Stimulated activated naive CD8-positive, alpha-beta T cell treated with anti-CD3 and anti-CD28 coated beads, Interleukin-15, amount 100 ng/mL, for 72 hours (primary cell): ENCODE results near the gene ATG14.
"Not testable (repeated sequence)": the region's sequence is repeated elsewhere in the genome, so short reads cannot be mapped to it uniquely, and the experiment has no call there.

ENCODE experiments used
- ATAC-seq: fragments of 150-1000 bp; cut with Tn5 transposase; 2 replicates; pipeline ENCODE4 v1.10.0; 2021; ENCODE audit warnings: mild to moderate bottlenecking, moderate library complexity
- DNase-seq, 2 donors: peaks; one replicate each; pipeline ENCODE4 v3.0.0; 2021 to 2022
- H3K27ac Mint-ChIP-seq, 2 donors: one replicate each; pipeline ENCODE4 v1.8.0; 2022; ENCODE audit warnings: mild to moderate bottlenecking in 2 of 2, mixed read lengths in 2 of 2, moderate library complexity in 2 of 2
- H3K27me3 Mint-ChIP-seq: one replicate; pipeline ENCODE4 v1.8.0; 2022; ENCODE audit warnings: mixed read lengths
- H3K4me1 Mint-ChIP-seq: one replicate; pipeline ENCODE4 v1.8.0; 2022; ENCODE audit warnings: mild to moderate bottlenecking, mixed read lengths
- H3K4me3 Mint-ChIP-seq, 2 donors: one replicate each; pipeline ENCODE4 v1.8.0; 2022; ENCODE audit warnings: mild to moderate bottlenecking in 2 of 2, mixed read lengths in 2 of 2, moderate library complexity in 1 of 2
- H3K9me3 Mint-ChIP-seq, 2 donors: one replicate each; pipeline ENCODE4 v1.8.0; 2022; ENCODE audit warnings: mixed read lengths in 2 of 2

Gene ATG14, protein sequence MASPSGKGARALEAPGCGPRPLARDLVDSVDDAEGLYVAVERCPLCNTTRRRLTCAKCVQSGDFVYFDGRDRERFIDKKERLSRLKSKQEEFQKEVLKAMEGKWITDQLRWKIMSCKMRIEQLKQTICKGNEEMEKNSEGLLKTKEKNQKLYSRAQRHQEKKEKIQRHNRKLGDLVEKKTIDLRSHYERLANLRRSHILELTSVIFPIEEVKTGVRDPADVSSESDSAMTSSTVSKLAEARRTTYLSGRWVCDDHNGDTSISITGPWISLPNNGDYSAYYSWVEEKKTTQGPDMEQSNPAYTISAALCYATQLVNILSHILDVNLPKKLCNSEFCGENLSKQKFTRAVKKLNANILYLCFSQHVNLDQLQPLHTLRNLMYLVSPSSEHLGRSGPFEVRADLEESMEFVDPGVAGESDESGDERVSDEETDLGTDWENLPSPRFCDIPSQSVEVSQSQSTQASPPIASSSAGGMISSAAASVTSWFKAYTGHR

DNA sequence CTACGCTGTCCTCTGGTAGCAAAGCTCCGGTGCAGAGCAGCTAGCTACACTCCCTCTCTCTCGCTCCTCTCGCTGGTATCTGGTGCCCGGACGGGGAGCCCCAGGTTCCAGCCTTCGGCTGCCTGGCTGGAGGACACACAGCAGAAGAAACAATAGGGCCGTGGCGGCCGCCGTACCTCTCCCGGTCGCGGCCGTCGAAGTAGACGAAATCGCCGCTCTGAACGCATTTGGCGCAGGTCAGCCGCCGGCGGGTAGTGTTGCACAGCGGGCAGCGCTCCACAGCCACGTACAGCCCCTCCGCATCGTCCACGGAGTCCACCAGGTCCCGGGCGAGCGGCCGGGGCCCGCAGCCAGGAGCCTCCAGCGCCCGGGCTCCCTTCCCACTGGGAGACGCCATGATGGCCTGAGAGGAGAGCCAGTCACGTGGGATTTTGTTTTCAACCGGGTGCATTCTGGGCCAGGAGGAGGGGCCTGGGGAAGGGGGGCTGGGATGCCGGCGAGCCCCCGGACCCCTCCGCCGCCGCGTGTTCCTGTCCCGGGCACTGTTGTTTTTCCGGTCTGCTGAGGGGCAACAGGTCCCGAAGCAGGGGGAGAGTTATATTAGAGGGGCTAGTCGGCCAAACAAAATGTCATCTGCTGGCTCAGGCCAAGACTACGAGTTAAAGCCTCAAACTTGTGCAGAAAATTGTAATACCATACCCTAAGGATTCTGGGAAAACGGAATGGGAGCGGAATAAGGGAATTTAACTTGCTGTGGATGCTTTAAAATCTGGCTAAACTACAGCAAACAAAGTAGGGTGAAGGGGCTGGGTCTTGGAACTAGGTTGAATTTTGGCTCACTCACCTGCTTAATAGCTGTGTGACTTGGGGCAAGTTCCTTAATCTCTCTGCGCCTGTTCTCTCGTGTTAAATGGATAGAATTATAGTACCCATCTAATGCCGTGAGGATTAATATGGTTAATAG is at the start of gene ATG14:
Gene ATG14 (minus strand): TSS at position 405 of the 964 bp plus-strand sequence. CDS start 8 bp downstream, at position 397.
- H3K27ac Mint-ChIP-seq = peak within 1 kb of the TSS; percentile 97 to 98
- ATAC-seq = peak; percentile 99
- H3K4me1 Mint-ChIP-seq = peaks cover 43% of the 10 kb centered on the region
- H3K4me3 Mint-ChIP-seq = peak within 1 kb of the TSS; percentile 88 to 94
- H3K27me3 Mint-ChIP-seq = no peaks in the 10 kb centered on the region
- DNase-seq = peak; percentile 66 to 79
- no peaks in the 10 kb centered on the region for H3K9me3 Mint-ChIP-seq

DNA sequence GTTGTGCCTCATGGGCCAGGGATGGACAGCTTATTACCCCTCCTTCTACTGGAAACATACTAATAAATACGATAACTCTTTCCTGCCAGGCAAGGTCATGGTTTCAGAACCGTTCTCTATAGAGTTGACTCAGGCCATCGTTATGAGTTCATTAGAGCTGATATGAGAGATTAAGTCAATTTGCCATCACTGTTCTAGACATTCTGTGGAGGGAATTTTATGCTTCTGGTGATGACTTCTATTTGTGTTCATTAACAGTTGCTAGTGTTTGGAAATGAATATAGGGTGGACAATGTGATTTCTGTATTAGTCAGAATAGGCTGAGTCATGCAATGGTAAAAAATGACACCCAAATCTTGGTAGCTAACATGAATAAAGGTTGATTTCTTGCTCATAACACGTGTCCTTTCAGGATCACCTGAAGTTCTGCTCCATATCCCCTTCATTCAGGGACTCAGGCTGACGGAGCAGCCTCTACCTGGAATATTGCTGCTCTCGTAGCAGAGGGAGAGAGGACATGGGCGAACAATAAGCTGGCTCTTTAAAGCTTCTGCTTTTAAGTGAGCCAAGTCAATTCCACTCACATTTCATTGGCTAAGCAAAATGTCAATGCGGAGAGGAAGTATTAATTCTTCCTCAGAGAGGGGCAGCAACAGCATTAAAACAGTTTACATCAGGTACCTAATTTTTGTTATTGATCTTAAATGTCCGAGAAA is 47.3 kb upstream of the ATG14 start:
- ATAC-seq = peak; percentile 82
- H3K27me3 Mint-ChIP-seq = no peaks in the 10 kb centered on the region
- no peak overlapping the region for H3K27ac Mint-ChIP-seq
- no peak overlapping the region for H3K4me3 Mint-ChIP-seq
- no peak for DNase-seq
- H3K9me3 Mint-ChIP-seq = no peaks in the 10 kb centered on the region
- H3K4me1 Mint-ChIP-seq = peaks cover 6% of the 10 kb centered on the region

DNA sequence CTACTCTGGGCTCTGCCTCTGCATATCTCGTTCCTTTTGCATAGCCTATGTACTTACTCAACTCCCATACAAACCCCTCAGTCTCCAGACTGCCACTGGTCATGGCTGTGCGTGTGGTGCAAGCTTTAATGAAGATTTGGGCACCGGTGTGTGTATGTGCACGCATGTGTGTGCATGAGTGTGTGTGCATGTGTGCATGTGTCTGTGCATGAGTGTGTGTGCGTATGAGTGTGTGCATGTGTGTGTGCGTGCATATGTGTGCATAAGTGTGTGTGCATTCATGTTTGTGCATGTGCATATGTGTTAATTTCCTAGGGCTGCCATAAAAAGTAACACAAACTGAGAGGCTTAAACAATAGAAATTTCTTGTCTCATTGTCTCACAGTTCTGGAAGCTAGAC is 45.9 kb upstream of the ATG14 start:
- Mint-ChIP-seq H3K27ac (no peak overlapping the region), H3K9me3 (no peaks in the 10 kb centered on the region), H3K4me1 (no peaks in the 10 kb centered on the region), H3K4me3 (no peak overlapping the region), H3K27me3 (no peaks in the 10 kb centered on the region)
- no peak for ATAC-seq
- DNase-seq = no peak

DNA sequence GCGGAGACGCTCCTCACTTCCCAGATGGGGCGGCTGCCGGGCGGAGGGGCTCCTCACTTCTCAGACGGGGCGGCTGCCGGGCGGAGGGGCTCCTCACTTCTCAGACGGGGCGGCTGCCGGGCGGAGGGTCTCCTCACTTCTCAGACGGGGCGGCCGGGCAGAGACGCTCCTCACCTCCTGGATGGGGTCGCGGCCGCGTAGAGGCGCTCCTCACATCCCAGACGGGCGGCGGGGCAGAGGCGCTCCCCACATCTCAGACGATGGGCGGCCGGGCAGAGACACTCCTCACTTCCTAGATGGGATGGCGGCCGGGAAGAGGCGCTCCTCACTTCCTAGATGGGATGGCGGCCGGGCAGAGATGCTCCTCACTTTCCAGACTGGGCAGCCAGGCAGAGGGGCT is 44.8 kb upstream of the ATG14 start:
- not testable (repeated sequence) for H3K27me3 Mint-ChIP-seq, DNase-seq, H3K4me3 Mint-ChIP-seq, ATAC-seq, H3K9me3 Mint-ChIP-seq, H3K4me1 Mint-ChIP-seq, H3K27ac Mint-ChIP-seq

DNA sequence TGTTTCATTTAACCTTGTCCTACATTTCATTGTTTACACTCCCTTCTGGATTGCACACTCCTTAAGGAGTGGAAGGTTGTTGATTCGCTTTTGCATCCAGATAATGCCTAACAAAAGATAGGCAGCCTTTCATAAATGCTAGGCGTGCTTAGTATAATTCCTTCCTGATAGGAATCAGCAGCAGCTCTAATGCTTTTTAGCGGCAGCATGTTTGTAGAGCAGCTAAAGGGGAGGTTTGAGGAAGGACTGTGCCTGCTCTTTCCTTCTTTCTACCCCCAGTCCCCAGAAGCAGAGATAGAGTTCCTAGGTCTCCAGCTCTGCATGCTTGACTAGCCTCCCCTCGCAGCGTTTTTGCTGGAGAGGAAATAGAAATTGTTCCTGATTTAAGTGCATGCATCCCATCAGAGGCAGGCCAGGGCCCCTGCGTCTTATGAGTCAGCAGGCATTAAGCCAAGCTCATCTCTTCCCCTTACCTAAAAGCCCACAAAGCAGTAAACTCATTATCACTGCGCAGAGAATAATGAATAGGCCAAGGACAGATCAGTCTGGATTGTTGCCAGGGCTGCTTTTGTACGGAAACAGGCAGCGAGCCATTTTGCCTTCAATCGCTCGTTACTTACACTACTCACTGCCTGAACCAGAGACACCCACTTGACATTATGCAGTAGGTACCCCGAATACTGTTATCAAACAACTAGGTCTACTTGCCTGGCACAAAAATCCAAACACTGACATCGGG is 42.8 kb upstream of the ATG14 start:
- H3K4me3 Mint-ChIP-seq = no peak overlapping the region
- no peak overlapping the region for H3K27ac Mint-ChIP-seq
- H3K9me3 Mint-ChIP-seq = no peaks in the 10 kb centered on the region
- no peaks in the 10 kb centered on the region for H3K27me3 Mint-ChIP-seq
- H3K4me1 Mint-ChIP-seq = no peaks in the 10 kb centered on the region
- DNase-seq = no peak
- no peak for ATAC-seq

DNA sequence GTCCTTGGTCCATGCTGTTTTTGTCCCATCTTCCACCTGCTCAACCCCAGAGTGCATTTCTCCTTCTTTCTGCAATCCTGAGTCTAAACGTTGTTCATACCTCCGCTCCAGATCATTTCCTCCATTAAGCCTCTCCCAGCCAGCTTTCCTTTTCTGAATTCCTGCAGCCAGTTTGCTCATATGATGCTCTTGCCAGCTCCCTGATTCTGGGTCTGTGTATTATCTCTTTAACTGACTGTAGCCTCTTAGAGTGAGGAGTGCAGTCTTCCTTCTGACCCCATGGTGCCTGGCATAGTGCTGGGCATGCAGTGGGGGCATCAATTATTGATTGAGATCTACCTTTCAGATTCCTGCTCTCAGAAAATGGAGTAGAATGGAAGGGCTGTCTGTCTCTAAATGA is 40.3 kb upstream of the ATG14 start:
- no peaks in the 10 kb centered on the region for H3K9me3 Mint-ChIP-seq
- peaks cover 5% of the 10 kb centered on the region for H3K4me1 Mint-ChIP-seq
- no peaks in the 10 kb centered on the region for H3K27me3 Mint-ChIP-seq
- DNase-seq (no peak), ATAC-seq (no peak)
- H3K4me3 Mint-ChIP-seq = no peak overlapping the region
- H3K27ac Mint-ChIP-seq = peak overlapping the region in 1 of 2 donors; percentile 8

DNA sequence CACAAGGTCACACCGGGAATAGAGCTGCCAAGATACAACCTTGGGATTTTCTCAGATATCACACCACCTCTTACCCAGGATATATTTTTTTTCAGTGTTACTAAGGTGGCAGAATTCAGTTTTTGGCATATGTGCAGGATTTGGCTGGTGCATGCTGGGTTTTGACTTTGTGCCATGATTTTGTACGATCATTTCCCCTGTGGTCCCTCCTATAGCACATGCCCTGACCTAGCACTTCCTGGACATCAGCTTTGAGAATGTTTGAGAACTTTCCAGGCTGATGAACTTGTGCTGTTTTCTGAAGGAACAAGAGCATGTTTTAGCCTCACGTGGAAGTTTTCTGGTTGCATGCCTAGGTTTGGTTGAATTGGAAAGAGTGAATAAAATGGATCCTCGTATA is 39.8 kb upstream of the ATG14 start:
- Mint-ChIP-seq H3K4me3 (no peak overlapping the region), H3K9me3 (no peaks in the 10 kb centered on the region), H3K27ac (no peak overlapping the region), H3K4me1 (peaks cover 5% of the 10 kb centered on the region), H3K27me3 (no peaks in the 10 kb centered on the region)
- no peak for DNase-seq
- ATAC-seq = no peak

DNA sequence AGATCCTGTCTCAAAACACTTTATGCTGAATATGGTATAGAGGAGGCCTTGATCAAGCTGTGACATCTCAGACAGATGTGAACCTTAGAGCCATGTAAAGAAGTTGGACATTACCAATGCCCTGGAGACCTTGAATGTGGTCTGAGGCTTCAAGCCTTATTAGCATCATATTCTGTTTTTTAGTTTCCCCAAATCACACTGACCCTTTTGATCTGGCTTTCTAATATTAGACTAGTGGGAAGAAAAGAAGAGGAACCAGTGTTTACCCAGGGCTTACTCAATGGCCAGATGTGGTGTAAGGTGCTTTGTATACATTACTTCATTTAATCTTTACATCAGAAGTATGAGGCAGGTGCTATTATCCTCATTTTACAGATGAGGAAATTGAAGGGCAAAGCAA is 39.4 kb upstream of the ATG14 start:
- DNase-seq (no peak), ATAC-seq (no peak)
- no peaks in the 10 kb centered on the region for H3K27me3 Mint-ChIP-seq
- no peaks in the 10 kb centered on the region for H3K9me3 Mint-ChIP-seq
- H3K27ac Mint-ChIP-seq = no peak overlapping the region
- H3K4me1 Mint-ChIP-seq = peaks cover 5% of the 10 kb centered on the region
- H3K4me3 Mint-ChIP-seq = no peak overlapping the region

DNA sequence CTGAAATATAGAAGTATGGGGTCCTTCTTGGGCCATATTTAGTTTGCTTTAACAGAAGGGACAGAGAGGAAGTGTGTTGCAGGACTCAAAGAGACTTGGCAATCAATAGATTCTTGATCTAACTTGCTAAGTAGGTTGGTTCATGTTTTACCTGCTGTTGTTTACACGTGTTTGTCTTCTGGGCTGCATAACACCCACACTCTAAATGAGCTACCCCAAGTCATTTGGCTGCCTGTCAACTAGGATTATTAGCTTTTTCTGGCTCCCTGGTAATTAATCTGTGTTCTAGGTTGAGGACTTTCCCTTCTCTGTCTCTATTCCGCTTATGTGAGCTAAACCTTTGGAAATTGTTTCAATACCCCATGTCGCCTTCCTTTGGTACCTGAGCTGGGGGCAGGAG is 38.9 kb upstream of the ATG14 start:
- DNase-seq (no peak), ATAC-seq (no peak)
- no peaks in the 10 kb centered on the region for H3K9me3 Mint-ChIP-seq
- H3K27me3 Mint-ChIP-seq = no peaks in the 10 kb centered on the region
- H3K4me1 Mint-ChIP-seq = peaks cover 5% of the 10 kb centered on the region
- H3K4me3 Mint-ChIP-seq = no peak overlapping the region
- no peak overlapping the region for H3K27ac Mint-ChIP-seq

DNA sequence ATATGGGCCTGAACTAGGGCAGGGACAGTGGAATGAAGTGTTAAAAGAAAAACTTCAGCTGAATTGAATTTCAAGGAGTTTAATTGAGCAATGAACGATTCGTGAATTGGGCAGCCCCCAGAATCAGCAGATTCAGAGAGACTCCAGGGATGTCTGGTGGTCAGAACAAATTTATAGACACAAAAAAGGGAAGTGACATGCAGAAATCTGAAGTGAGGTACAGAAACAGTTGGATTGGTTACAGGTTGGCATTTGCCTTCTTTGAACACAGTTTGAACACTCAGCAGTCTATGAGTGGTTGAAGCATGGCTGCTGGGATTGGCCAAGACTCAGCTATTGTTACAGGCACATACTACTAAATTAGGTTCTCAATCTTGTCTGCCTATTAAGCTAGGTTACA is 38.5 kb upstream of the ATG14 start:
- no peak overlapping the region for H3K27ac Mint-ChIP-seq
- no peak for ATAC-seq
- peaks cover 5% of the 10 kb centered on the region for H3K4me1 Mint-ChIP-seq
- no peak for DNase-seq
- H3K27me3 Mint-ChIP-seq = no peaks in the 10 kb centered on the region
- no peak overlapping the region for H3K4me3 Mint-ChIP-seq
- H3K9me3 Mint-ChIP-seq = no peaks in the 10 kb centered on the region

DNA sequence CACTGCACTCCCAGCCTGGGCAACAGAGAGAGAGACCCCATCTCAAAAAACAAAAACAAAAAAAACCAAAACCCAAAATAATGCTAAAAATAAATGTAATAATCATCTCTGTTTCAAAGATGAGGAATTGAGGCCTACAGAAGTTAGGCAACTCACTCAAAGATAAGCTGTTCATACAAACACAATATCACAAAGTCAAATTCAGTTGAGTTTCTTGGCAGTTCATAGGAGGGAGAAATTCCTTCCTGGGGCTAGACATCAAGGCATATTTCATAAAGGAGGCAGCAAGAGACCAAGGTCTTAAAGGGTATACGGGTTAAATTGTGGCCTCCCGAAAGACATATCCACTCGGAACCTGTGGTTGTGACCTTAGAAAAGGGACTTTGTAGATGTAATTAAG is 37.5 kb upstream of the ATG14 start:
- H3K4me1 Mint-ChIP-seq = peaks cover 5% of the 10 kb centered on the region
- H3K4me3 Mint-ChIP-seq = no peak overlapping the region
- no peak overlapping the region for H3K27ac Mint-ChIP-seq
- no peak for ATAC-seq
- no peak for DNase-seq
- no peaks in the 10 kb centered on the region for H3K27me3 Mint-ChIP-seq
- H3K9me3 Mint-ChIP-seq = no peaks in the 10 kb centered on the region

DNA sequence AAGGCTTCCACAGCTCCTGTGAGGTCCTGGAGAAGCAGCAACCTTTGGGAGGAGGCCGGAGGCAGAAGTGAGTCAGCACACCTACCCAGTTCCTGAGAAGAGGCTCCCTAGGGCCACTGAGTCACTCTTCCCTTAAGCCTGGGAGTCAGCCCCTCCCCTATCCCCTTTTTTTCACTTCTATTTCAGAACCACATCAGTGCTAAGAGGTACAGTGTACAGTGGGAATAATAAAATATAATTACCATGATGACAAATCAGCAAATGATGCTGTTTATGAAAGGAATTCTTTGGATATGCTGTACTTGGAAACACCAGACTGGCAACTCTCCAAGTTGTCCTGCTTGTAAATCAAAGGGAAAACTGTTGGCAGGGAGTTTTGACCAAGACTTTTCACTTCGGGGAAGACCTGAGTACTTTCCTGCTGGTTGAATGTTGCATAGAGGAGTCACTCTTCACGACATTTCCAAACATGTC is 36.5 kb upstream of the ATG14 start:
- DNase-seq (no peak), ATAC-seq (no peak)
- Mint-ChIP-seq H3K9me3 (no peaks in the 10 kb centered on the region), H3K27ac (no peak overlapping the region), H3K4me3 (no peak overlapping the region), H3K4me1 (peaks cover 5% of the 10 kb centered on the region), H3K27me3 (no peaks in the 10 kb centered on the region)

DNA sequence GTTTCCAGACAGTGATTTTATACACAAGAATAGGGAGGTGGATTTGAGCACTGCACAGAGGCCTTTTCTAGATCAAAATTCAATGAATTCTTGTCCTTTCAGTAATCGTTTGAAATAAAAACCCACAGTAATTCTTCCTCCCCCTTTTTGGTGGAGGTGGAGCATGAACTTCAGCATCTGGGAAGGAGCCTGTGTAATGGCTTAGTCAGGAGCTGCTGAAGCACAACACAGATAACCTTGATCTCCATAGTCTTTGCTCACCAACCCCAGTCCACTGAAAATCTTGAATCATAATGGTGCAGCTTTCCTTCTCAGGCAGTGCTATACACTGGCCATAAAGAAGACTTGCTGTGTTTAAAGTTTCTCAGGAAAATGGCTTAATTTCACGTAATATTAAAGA is 35.2 kb upstream of the ATG14 start:
- Mint-ChIP-seq H3K27ac (no peak overlapping the region), H3K9me3 (no peaks in the 10 kb centered on the region), H3K4me3 (no peak overlapping the region), H3K27me3 (no peaks in the 10 kb centered on the region), H3K4me1 (peaks cover 5% of the 10 kb centered on the region)
- DNase-seq = no peak
- no peak for ATAC-seq

DNA sequence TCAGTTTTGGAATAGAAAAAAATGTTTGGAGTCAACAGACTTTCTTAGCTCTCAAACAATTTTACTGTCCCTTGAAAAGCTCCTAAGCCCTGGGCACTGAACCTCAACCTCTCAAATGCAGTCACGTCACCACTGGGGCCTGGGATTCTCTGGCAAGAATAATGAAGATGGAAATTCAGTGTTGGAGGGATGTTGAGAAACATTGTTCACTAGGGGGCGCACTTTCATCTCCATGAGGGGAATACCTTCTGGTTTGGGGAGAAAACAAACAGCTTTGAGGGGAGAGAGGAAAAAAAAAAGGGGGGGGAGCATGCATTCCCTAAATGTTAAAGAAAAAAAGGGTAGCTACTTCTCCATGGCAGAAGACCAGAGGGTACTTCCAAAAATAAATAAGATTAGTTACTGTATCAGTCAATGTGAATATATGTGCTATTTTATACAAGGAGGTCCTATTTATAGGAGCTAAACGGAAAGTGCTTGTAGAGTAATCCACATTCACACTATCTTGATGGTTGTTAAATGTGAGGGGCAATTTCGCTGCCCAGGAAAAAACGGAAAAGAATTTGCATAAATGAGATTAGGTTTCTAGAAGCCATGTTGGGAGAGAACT is 34.6 kb upstream of the ATG14 start:
- DNase-seq (peak; percentile 40 to 46), ATAC-seq (peak; percentile 43)
- no peak overlapping the region for H3K4me3 Mint-ChIP-seq
- H3K9me3 Mint-ChIP-seq = no peaks in the 10 kb centered on the region
- peaks cover 5% of the 10 kb centered on the region for H3K4me1 Mint-ChIP-seq
- H3K27me3 Mint-ChIP-seq = no peaks in the 10 kb centered on the region
- no peak overlapping the region for H3K27ac Mint-ChIP-seq
